Right lobe of liver (tissue), 6 donors: ENCODE data around the gene LMBR1. TPM values are rescaled to one million over a fixed set of nuclear protein-coding genes. Genes with fewer than 3 reads are reported as not detected.

Source experiments
- ATAC-seq, 4 donors: fragments of 200-7000 bp; cut with Tn5 transposase; one replicate each; pipeline ENCODE4 v1.9.1; 2020; ENCODE audit warnings: mild to moderate bottlenecking in 4 of 4, moderate library complexity in 4 of 4
- DNase-seq, 3 donors: peaks; one replicate each; pipeline ENCODE4 v3.0.0-alpha.2; 2020
- H3K27ac ChIP-seq, 3 donors: fragments of 200-600 bp; one replicate each; pipeline ENCODE4 v1.8.0; 2022
- H3K27me3 ChIP-seq, 2 donors: fragments of 200-600 bp; one replicate each; pipeline ENCODE4 v1.8.0; 2022
- H3K36me3 ChIP-seq, 4 donors: fragments of 200-600 bp; sonication (generic) in 1 of 4; one replicate each; pipeline versions ENCODE4 v1.5.1 to v1.8.0; 2017 to 2022; ENCODE audit warnings: control low read depth in 1 of 4
- H3K4me1 ChIP-seq, 4 donors: fragments of 200-600 bp; sonication (generic) in 1 of 4; one replicate each; pipeline versions ENCODE4 v1.5.1 to v1.8.0; 2017 to 2022; ENCODE audit warnings: control low read depth in 1 of 4
- H3K4me3 ChIP-seq, 3 donors: fragments of 200-600 bp; one replicate each; pipeline ENCODE4 v1.8.0; 2022
- H3K9me3 ChIP-seq, 4 donors: fragments of 200-600 bp; sonication (generic) in 1 of 4; one replicate each; pipeline versions ENCODE4 v1.5.1 to v1.8.0; 2017 to 2022; ENCODE audit warnings: control low read depth in 1 of 4
- CTCF ChIP-seq, 4 donors: fragments of 200-600 bp in 3 of 4; fragments of 450-650 bp in 1 of 4; IDR thresholded peaks; one replicate each; pipeline versions ENCODE4 v1.5.1 to v1.8.0; 2016 to 2022; ENCODE audit warnings: antibody characterized with exemption in 4 of 4, mild to moderate bottlenecking in 2 of 4
- POLR2A ChIP-seq: fragments of 450-650 bp; IDR thresholded peaks from one replicate; pipeline ENCODE4 v1.6.1; 2017; ENCODE audit warnings: antibody characterized with exemption, mild to moderate bottlenecking
- WGBS: methylation state at CpG from one replicate; pipeline ENCODE4 v1.1.6; 2018; ENCODE audit warnings: low coverage, low lambda C conversion rate; ENCODE audit not compliant: insufficient coverage; ENCODE audit errors: missing lambda C conversion rate; 5-methylcytosine and 5-hydroxymethylcytosine counted together
- intact Hi-C, 2 donors: fragments of 100-400 bp; cut with DNase I; formaldehyde crosslinking; loops; one replicate each; pipeline versions ENCODE4 v1.11.2 to v1.14.1; 2022
- total RNA-seq, 6 experiments: library from RNA; depleted of rRNA in 2 of 6; stranded (reverse); fragments of >200 nt in 2 of 6; fragmentation: NEBNext Ultra II Directional in 3 of 6; extraction: Animal tissue kit (Norgen Biotek cat#: 25700) in 3 of 6; gene quantifications; one replicate each; pipeline versions ENCODE4 v1.1.0 to v1.2.4, GENCODE V29; 2016 to 2023
- donor health status: DM: no; HTN: yes; CAD: no.
- donor health status: DM: no; HTN: no; CAD: no.
- donor health status: DM: no; HTN: no; CAD: no.
- donor health status: DM: no; HTN: yes; CAD: no.
- donor health status: DM: no; HTN: yes; CAD: no.

The LMBR1 gene
- total RNA-seq, 6 experiments from 2014 or later = 25.1 to 34.5 (median 31.7) TPM

- Histone ChIP-seq H3K4me3 (no peak overlapping the region), H3K27ac (no peak overlapping the region), H3K27me3 (no peaks in the 10 kb centered on the region), H3K36me3 (no peaks in the 10 kb centered on the region), H3K4me1 (peaks cover 0 to 4% (median 0%) of the 10 kb centered on the region in 4 donors), H3K9me3 (no peaks in the 10 kb centered on the region)
- 68% methylated on average over 6 of the region's 6 CpGs for WGBS
- TF ChIP-seq POLR2A = no peak
- TF ChIP-seq CTCF (IDR thresholded peaks at IDR 0.05) = no peak
- no peak for DNase-seq
- intact Hi-C loops = no loop called here
- ATAC-seq = no peak
Observed at GRCh38 chr7:156895024-156895780, 2.2 kb upstream of the LMBR1 start.

- DNase-seq (peak; percentile 68 to 77 (median 75)), ATAC-seq (peak; percentile 8 to 39 (median 14))
- H3K9me3 ChIP-seq = no peaks in the 10 kb centered on the region
- TF ChIP-seq CTCF (IDR thresholded peaks at IDR 0.05) (no peak), POLR2A (peak; percentile 10)
- no peaks in the 10 kb centered on the region for H3K27me3 ChIP-seq
- intact Hi-C loops = no loop called here
- H3K4me1 ChIP-seq = peaks cover 0 to 4% (median 0%) of the 10 kb centered on the region in 4 donors
- peak overlapping the region; percentile 89 to 94 (median 92) for H3K4me3 ChIP-seq
- 2% methylated on average over 38 of the region's 57 CpGs for WGBS
- H3K36me3 ChIP-seq = no peaks in the 10 kb centered on the region
- peak overlapping the region; percentile 78 to 90 (median 86) for H3K27ac ChIP-seq
Observed at GRCh38 chr7:156892081-156892800, 742 bp downstream of the LMBR1 start.

GRCh38 chr7:156889746-156890145 is 3.2 kb downstream of the LMBR1 start:
- DNase-seq (no peak), ATAC-seq (no peak)
- Histone ChIP-seq H3K36me3 (no peaks in the 10 kb centered on the region), H3K27me3 (no peaks in the 10 kb centered on the region), H3K27ac (no peak overlapping the region), H3K4me1 (peaks cover 0 to 4% (median 0%) of the 10 kb centered on the region in 4 donors), H3K4me3 (no peak overlapping the region), H3K9me3 (no peaks in the 10 kb centered on the region)
- intact Hi-C loops = no loop called here
- WGBS = 80% methylated on average over 2 of the region's 4 CpGs
- TF ChIP-seq POLR2A = no peak
- TF ChIP-seq CTCF (IDR thresholded peaks at IDR 0.05) = no peak

GRCh38 chr7:156889089-156889488 is 3.9 kb downstream of the LMBR1 start:
- Histone ChIP-seq H3K4me1 (peaks cover 0 to 4% (median 0%) of the 10 kb centered on the region in 4 donors), H3K36me3 (no peaks in the 10 kb centered on the region), H3K4me3 (no peak overlapping the region), H3K27me3 (no peaks in the 10 kb centered on the region), H3K9me3 (no peaks in the 10 kb centered on the region), H3K27ac (no peak overlapping the region)
- WGBS = 100% methylated on average over 1 of the region's 1 CpG
- no peak for ATAC-seq
- intact Hi-C loops = no loop called here
- no peak for DNase-seq
- TF ChIP-seq POLR2A (no peak), CTCF (IDR thresholded peaks at IDR 0.05) (no peak)
